Measurements from ENCODE around the gene FCAR. TPM values are rescaled to one million over a fixed set of nuclear protein-coding genes. Genes with fewer than 3 reads are reported as not detected.
"Not testable (repeated sequence)": the region's sequence is repeated elsewhere in the genome, so short reads cannot be mapped to it uniquely, and the experiment has no call there.

FCAR gene
- total RNA-seq, 1 donor: 91.3 TPM

GRCh38 chr19:54875506-54875905 is 1.5 kb downstream of the FCAR start:
- Histone ChIP-seq H3K4me1 (ENCODE audit: insufficient read depth, low read length) (peaks cover 72% of the 10 kb centered on the region), H3K9me3 (ENCODE audit: low read depth, low read length) (no peaks in the 10 kb centered on the region), H3K27me3 (ENCODE audit: insufficient read depth, low read length) (peaks cover 2% of the 10 kb centered on the region), H3K4me3 (ENCODE audit: low read length) (peak overlapping the region; percentile 54)

GRCh38 chr19:54877471-54877870 is 3.4 kb downstream of the FCAR start:
- peak overlapping the region; percentile 54 for H3K4me3 ChIP-seq (ENCODE audit: low read length)

GRCh38 chr19:54881884-54882283 is 7.8 kb downstream of the FCAR start:
- Histone ChIP-seq H3K9me3 (ENCODE audit: low read depth, low read length) (no peaks in the 10 kb centered on the region), H3K27me3 (ENCODE audit: insufficient read depth, low read length) (peaks cover 6% of the 10 kb centered on the region), H3K4me3 (ENCODE audit: low read length) (no peak overlapping the region), H3K4me1 (ENCODE audit: insufficient read depth, low read length) (peaks cover 51% of the 10 kb centered on the region)

More at GRCh38 chr19:54877471-54877870, 3.4 kb downstream of the FCAR start:
- Histone ChIP-seq H3K4me1 (ENCODE audit: insufficient read depth, low read length) (peaks cover 70% of the 10 kb centered on the region), H3K9me3 (ENCODE audit: low read depth, low read length) (no peaks in the 10 kb centered on the region), H3K27me3 (ENCODE audit: insufficient read depth, low read length) (peaks cover 6% of the 10 kb centered on the region)

GRCh38 chr19:54882758-54883157 is 8.7 kb downstream of the FCAR start:
- Histone ChIP-seq H3K27me3 (ENCODE audit: insufficient read depth, low read length) (peaks cover 6% of the 10 kb centered on the region), H3K4me1 (ENCODE audit: insufficient read depth, low read length) (peaks cover 42% of the 10 kb centered on the region)

GRCh38 chr19:54883228-54883627 is 9.2 kb downstream of the FCAR start:
- Histone ChIP-seq H3K27me3 (ENCODE audit: insufficient read depth, low read length) (peaks cover 6% of the 10 kb centered on the region), H3K4me1 (ENCODE audit: insufficient read depth, low read length) (peaks cover 37% of the 10 kb centered on the region), H3K9me3 (ENCODE audit: low read depth, low read length) (no peaks in the 10 kb centered on the region), H3K4me3 (ENCODE audit: low read length) (no peak overlapping the region)

More at GRCh38 chr19:54882758-54883157, 8.7 kb downstream of the FCAR start:
- no peak overlapping the region for H3K4me3 ChIP-seq (ENCODE audit: low read length)
- H3K9me3 ChIP-seq (ENCODE audit: low read depth, low read length): no peaks in the 10 kb centered on the region

GRCh38 chr19:54888239-54888638 is 14.2 kb downstream of the FCAR start:
- Histone ChIP-seq H3K9me3 (ENCODE audit: low read depth, low read length) (no peaks in the 10 kb centered on the region), H3K4me1 (ENCODE audit: insufficient read depth, low read length) (peaks cover 2% of the 10 kb centered on the region), H3K27me3 (ENCODE audit: insufficient read depth, low read length) (no peaks in the 10 kb centered on the region), H3K4me3 (ENCODE audit: low read length) (no peak overlapping the region)

GRCh38 chr19:54889566-54889965 is 15.5 kb downstream of the FCAR start:
- H3K27me3 ChIP-seq (ENCODE audit: insufficient read depth, low read length): no peaks in the 10 kb centered on the region
- H3K9me3 ChIP-seq (ENCODE audit: low read depth, low read length): no peaks in the 10 kb centered on the region
- H3K4me1 ChIP-seq (ENCODE audit: insufficient read depth, low read length): no peaks in the 10 kb centered on the region
- H3K4me3 ChIP-seq (ENCODE audit: low read length): no peak overlapping the region

GRCh38 chr19:54893406-54893805 is 19.4 kb downstream of the FCAR start:
- Histone ChIP-seq H3K4me3 (ENCODE audit: low read length) (no peak overlapping the region), H3K9me3 (ENCODE audit: low read depth, low read length) (no peaks in the 10 kb centered on the region), H3K4me1 (ENCODE audit: insufficient read depth, low read length) (no peaks in the 10 kb centered on the region), H3K27me3 (ENCODE audit: insufficient read depth, low read length) (no peaks in the 10 kb centered on the region)

- not testable (repeated sequence) for H3K27me3 ChIP-seq (ENCODE audit: insufficient read depth, low read length); H3K4me3 ChIP-seq (ENCODE audit: low read length); H3K4me1 ChIP-seq (ENCODE audit: insufficient read depth, low read length); H3K9me3 ChIP-seq (ENCODE audit: low read depth, low read length)
Observed at GRCh38 chr19:54894106-54894505, 20.1 kb downstream of the FCAR start.

GRCh38 chr19:54896036-54896435 is 22.0 kb downstream of the FCAR start:
- H3K9me3 ChIP-seq (ENCODE audit: low read depth, low read length): no peaks in the 10 kb centered on the region
- H3K4me3 ChIP-seq (ENCODE audit: low read length): no peak overlapping the region
- H3K4me1 ChIP-seq (ENCODE audit: insufficient read depth, low read length): peaks cover 8% of the 10 kb centered on the region
- H3K27me3 ChIP-seq (ENCODE audit: insufficient read depth, low read length): no peaks in the 10 kb centered on the region

GRCh38 chr19:54898685-54899084 is 24.6 kb downstream of the FCAR start:
- H3K27me3 ChIP-seq (ENCODE audit: insufficient read depth, low read length); H3K9me3 ChIP-seq (ENCODE audit: low read depth, low read length); H3K4me3 ChIP-seq (ENCODE audit: low read length): not testable (repeated sequence)
- peaks cover 26% of the 10 kb centered on the region for H3K4me1 ChIP-seq (ENCODE audit: insufficient read depth, low read length)

- not testable (repeated sequence) for H3K9me3 ChIP-seq (ENCODE audit: low read depth, low read length); H3K27me3 ChIP-seq (ENCODE audit: insufficient read depth, low read length); H3K4me3 ChIP-seq (ENCODE audit: low read length)
- peaks cover 26% of the 10 kb centered on the region for H3K4me1 ChIP-seq (ENCODE audit: insufficient read depth, low read length)
Observed at GRCh38 chr19:54899646-54900045, 25.6 kb downstream of the FCAR start.

- H3K4me1 ChIP-seq (ENCODE audit: insufficient read depth, low read length): peaks cover 34% of the 10 kb centered on the region
- H3K9me3 ChIP-seq (ENCODE audit: low read depth, low read length); H3K4me3 ChIP-seq (ENCODE audit: low read length): not testable (repeated sequence)
Observed at GRCh38 chr19:54901153-54901552, 27.1 kb downstream of the FCAR start.

GRCh38 chr19:54902061-54902460 is 28.0 kb downstream of the FCAR start:
- Histone ChIP-seq H3K9me3 (ENCODE audit: low read depth, low read length) (no peaks in the 10 kb centered on the region), H3K4me1 (ENCODE audit: insufficient read depth, low read length) (peaks cover 34% of the 10 kb centered on the region), H3K4me3 (ENCODE audit: low read length) (no peak overlapping the region), H3K27me3 (ENCODE audit: insufficient read depth, low read length) (peaks cover 3% of the 10 kb centered on the region)

More at GRCh38 chr19:54901153-54901552, 27.1 kb downstream of the FCAR start:
- not testable (repeated sequence) for H3K27me3 ChIP-seq (ENCODE audit: insufficient read depth, low read length)

- peaks cover 3% of the 10 kb centered on the region for H3K27me3 ChIP-seq (ENCODE audit: insufficient read depth, low read length)
Observed at GRCh38 chr19:54903303-54903702, 29.3 kb downstream of the FCAR start.

GRCh38 chr19:54904261-54904660 is 30.2 kb downstream of the FCAR start:
- H3K9me3 ChIP-seq (ENCODE audit: low read depth, low read length); H3K27me3 ChIP-seq (ENCODE audit: insufficient read depth, low read length); H3K4me3 ChIP-seq (ENCODE audit: low read length): not testable (repeated sequence)
- peaks cover 34% of the 10 kb centered on the region for H3K4me1 ChIP-seq (ENCODE audit: insufficient read depth, low read length)

More at GRCh38 chr19:54903303-54903702, 29.3 kb downstream of the FCAR start:
- Histone ChIP-seq H3K9me3 (ENCODE audit: low read depth, low read length) (no peaks in the 10 kb centered on the region), H3K4me1 (ENCODE audit: insufficient read depth, low read length) (peaks cover 34% of the 10 kb centered on the region), H3K4me3 (ENCODE audit: low read length) (no peak overlapping the region)
